ENCODE data around the gene PRMT9.

Gene PRMT9

GRCh38 chr4:147625733-147626132 is 58.2 kb downstream of the PRMT9 start:
- Histone ChIP-seq H3K4me2 (ENCODE audit: insufficient read depth, low read length) (no peak overlapping the region), H3K79me2 (ENCODE audit: insufficient read depth, low read length) (peaks cover 19% of the 10 kb centered on the region), H3K27ac (ENCODE audit: low read length) (no peak overlapping the region), H3K36me3 (ENCODE audit: insufficient read depth, low read length) (peaks cover 74% of the 10 kb centered on the region), H3K9ac (ENCODE audit: low read depth, low read length) (no peak overlapping the region), H2AFZ (ENCODE audit: low read depth, low read length) (no peak overlapping the region), H3K27me3 (ENCODE audit: insufficient read depth, low read length, poor library complexity) (no peaks in the 10 kb centered on the region), H3K4me3 (ENCODE audit: low read depth in 1 of 2, low read length in 2 of 2) (no peak overlapping the region), H4K20me1 (ENCODE audit: insufficient read depth, low read length) (peaks cover 3% of the 10 kb centered on the region; the same call in 1 of the 2 replicates), H3K4me1 (ENCODE audit: insufficient read depth, low read length) (peaks cover 5% of the 10 kb centered on the region), H3K9me3 (ENCODE audit: insufficient read depth, low read length, severe bottlenecking) (no peaks in the 10 kb centered on the region)
- ATAC-seq (ENCODE audit: insufficient read depth, low read depth), result no peak
- TF ChIP-seq, protein P1, sequence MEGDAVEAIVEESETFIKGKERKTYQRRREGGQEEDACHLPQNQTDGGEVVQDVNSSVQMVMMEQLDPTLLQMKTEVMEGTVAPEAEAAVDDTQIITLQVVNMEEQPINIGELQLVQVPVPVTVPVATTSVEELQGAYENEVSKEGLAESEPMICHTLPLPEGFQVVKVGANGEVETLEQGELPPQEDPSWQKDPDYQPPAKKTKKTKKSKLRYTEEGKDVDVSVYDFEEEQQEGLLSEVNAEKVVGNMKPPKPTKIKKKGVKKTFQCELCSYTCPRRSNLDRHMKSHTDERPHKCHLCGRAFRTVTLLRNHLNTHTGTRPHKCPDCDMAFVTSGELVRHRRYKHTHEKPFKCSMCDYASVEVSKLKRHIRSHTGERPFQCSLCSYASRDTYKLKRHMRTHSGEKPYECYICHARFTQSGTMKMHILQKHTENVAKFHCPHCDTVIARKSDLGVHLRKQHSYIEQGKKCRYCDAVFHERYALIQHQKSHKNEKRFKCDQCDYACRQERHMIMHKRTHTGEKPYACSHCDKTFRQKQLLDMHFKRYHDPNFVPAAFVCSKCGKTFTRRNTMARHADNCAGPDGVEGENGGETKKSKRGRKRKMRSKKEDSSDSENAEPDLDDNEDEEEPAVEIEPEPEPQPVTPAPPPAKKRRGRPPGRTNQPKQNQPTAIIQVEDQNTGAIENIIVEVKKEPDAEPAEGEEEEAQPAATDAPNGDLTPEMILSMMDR (IDR thresholded peaks at IDR 0.05; ENCODE audit: borderline replicate concordance, extremely low read depth, low read length, poor library complexity, severe bottlenecking), result no peak
- no peak for DNase-seq

GRCh38 chr4:147620315-147620714 is 63.6 kb downstream of the PRMT9 start:
- DNase-seq (no peak), ATAC-seq (ENCODE audit: insufficient read depth, low read depth) (no peak)
- no peaks in the 10 kb centered on the region for H3K27me3 ChIP-seq (ENCODE audit: insufficient read depth, low read length, poor library complexity)
- H3K79me2 ChIP-seq (ENCODE audit: insufficient read depth, low read length), result peaks cover 53% of the 10 kb centered on the region
- H3K9me3 ChIP-seq (ENCODE audit: insufficient read depth, low read length, severe bottlenecking), result no peaks in the 10 kb centered on the region
- H3K36me3 ChIP-seq (ENCODE audit: insufficient read depth, low read length), result peaks cover 27% of the 10 kb centered on the region
- H3K27ac ChIP-seq (ENCODE audit: low read length), result no peak overlapping the region
- H3K4me2 ChIP-seq (ENCODE audit: insufficient read depth, low read length), result peak overlapping the region; percentile 82
- no peak overlapping the region for H3K9ac ChIP-seq (ENCODE audit: low read depth, low read length)
- H3K4me3 ChIP-seq (ENCODE audit: low read depth in 1 of 2, low read length in 2 of 2), result peak overlapping the region in 1 of 2 experiments; percentile 27; a peak in 2 of 4 replicates
- no peak for TF ChIP-seq EZH2 (IDR thresholded peaks at IDR 0.05; ENCODE audit: borderline replicate concordance, low read depth, low read length, severe bottlenecking)
- TF ChIP-seq, protein P1 (IDR thresholded peaks at IDR 0.05; ENCODE audit: borderline replicate concordance, extremely low read depth, low read length, poor library complexity, severe bottlenecking), result no peak
- peaks cover 46% of the 10 kb centered on the region for H3K4me1 ChIP-seq (ENCODE audit: insufficient read depth, low read length)
- H4K20me1 ChIP-seq (ENCODE audit: insufficient read depth, low read length), result peaks cover 8% of the 10 kb centered on the region; the same call in 1 of the 2 replicates
- no peak overlapping the region for H2AFZ ChIP-seq (ENCODE audit: low read depth, low read length)

- H3K27ac ChIP-seq (ENCODE audit: low read length), result peak overlapping the region; percentile 87
- peak overlapping the region; percentile 82 for H3K4me2 ChIP-seq (ENCODE audit: insufficient read depth, low read length)
- DNase-seq (no peak), ATAC-seq (ENCODE audit: insufficient read depth, low read depth) (no peak)
- H3K9ac ChIP-seq (ENCODE audit: low read depth, low read length), result peak overlapping the region; percentile 83
- no peak for TF ChIP-seq EZH2 (IDR thresholded peaks at IDR 0.05; ENCODE audit: borderline replicate concordance, low read depth, low read length, severe bottlenecking)
- TF ChIP-seq, protein P1 (IDR thresholded peaks at IDR 0.05; ENCODE audit: borderline replicate concordance, extremely low read depth, low read length, poor library complexity, severe bottlenecking), result no peak
- peak overlapping the region; percentile 75 to 96 for H3K4me3 ChIP-seq (ENCODE audit: low read depth in 1 of 2, low read length in 2 of 2)
- no peaks in the 10 kb centered on the region for H3K27me3 ChIP-seq (ENCODE audit: insufficient read depth, low read length, poor library complexity)
- peaks cover 8% of the 10 kb centered on the region; the same call in 1 of the 2 replicates for H4K20me1 ChIP-seq (ENCODE audit: insufficient read depth, low read length)
- H3K9me3 ChIP-seq (ENCODE audit: insufficient read depth, low read length, severe bottlenecking), result no peaks in the 10 kb centered on the region
- H3K79me2 ChIP-seq (ENCODE audit: insufficient read depth, low read length), result peaks cover 53% of the 10 kb centered on the region
- peaks cover 12% of the 10 kb centered on the region for H3K36me3 ChIP-seq (ENCODE audit: insufficient read depth, low read length)
- peak overlapping the region; percentile 85 for H2AFZ ChIP-seq (ENCODE audit: low read depth, low read length)
- H3K4me1 ChIP-seq (ENCODE audit: insufficient read depth, low read length), result peaks cover 46% of the 10 kb centered on the region
Observed at GRCh38 chr4:147617841-147618691, 65.9 kb downstream of the PRMT9 start.
